GM19025 (cell line): Measurements from ENCODE around the gene PIGV.

Experiments used
- ATAC-seq: cut with Tn5 transposase; IDR thresholded peaks from one replicate; pipeline ENCODE4 v1.9.1; 2021; ENCODE audit warnings: mild to moderate bottlenecking, low read depth, moderate library complexity; ENCODE audit not compliant: unreplicated experiment

PIGV gene

DNA sequence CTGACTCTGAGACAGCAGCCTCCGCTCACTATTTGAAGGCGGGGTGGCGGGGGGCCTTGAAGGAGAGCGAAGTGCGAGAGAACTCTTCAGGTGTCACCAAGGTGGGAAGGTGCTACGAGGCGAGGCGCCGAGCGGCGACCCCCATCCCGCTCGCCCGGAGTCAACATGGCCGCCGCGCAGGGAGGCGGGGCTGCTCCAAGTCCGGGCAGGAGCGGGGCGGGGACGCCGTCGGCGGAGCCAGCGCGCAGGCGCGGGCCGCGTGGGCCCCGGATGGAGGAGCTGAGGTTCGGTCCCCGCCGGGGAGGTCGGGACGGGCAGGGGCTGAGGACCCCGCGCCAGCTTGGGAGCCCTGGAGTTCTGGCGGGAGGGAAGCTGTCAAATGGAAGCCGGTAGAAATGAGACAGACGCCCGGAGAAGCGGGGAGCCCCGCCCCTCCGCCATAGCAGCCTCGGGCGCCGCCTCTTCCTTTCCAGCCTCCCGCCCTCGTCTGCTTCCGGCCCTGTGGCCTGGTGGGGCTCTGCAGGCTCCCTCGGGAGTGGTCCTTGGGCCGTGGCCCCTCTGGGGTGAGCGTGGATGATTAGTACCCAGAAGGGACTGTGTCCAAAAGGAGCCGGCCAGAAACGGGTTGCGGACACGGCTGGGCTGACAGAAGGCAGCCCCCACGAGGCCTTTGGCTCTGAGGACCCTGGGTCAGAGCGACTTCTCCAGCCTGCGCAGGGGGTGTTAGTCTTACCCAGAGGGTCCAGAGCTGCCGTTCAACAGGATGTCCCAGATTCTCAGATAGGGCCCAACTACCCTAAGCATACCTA is at the start of gene PIGV:
Gene PIGV, plus strand, starts transcription at position 245 of the 809 bp plus-strand sequence. CDS start 2,866 bp downstream, outside the sequence.
- ATAC-seq = peak; percentile 61

GRCh38 chr1:26739329-26739914 is 48.3 kb upstream of the PIGV start:
- no peak for ATAC-seq

GRCh38 chr1:26740023-26740634 is 47.6 kb upstream of the PIGV start:
- no peak for ATAC-seq

GRCh38 chr1:26740952-26741351 is 46.8 kb upstream of the PIGV start:
- no peak for ATAC-seq

- no peak for ATAC-seq
These were observed 44.2 kb upstream of the PIGV start for GRCh38 chr1:26743426-26744059.

DNA sequence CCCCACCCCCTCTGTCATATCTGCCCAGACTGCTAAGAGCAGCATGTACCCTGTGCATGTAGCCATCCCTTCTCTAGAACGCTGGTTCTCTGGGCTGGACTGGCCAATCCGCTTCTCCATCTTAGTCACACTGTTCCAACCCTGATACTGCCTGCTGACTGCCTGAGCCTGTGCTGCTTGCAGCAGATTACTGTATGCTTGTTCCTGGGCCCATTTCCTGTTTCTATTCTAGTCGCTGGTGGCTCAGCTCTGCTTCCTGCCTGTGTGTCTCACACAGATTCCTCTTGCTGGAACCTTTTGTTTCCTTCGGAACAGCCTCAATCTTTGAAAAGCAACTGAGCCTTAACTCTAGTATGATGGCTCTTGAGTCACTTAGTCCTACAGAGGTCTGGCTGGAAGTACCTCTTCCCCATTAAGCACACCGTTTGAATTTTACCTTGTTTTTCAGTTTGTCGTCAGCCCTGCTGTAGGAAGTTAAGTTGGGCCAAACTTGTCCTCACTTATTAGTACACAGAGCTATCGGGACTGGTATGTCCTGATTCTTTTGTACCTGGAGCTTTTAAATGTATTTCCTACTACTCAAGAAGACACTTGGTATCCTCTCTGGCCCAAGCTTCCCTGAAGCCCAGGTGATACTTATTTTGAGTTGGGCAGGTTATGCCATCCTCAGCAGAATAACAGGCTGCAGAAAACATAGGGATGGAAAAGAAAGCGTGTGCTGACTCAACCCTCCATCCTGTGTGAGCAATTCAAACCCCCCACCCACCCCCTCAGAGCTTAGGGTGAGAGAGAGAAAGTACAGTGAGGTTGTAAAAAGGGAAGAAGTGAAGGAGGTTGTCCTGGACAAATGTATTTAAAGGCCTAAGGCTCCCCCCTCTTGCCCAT is 43.4 kb upstream of the PIGV start:
- peak; percentile 95 for ATAC-seq

DNA sequence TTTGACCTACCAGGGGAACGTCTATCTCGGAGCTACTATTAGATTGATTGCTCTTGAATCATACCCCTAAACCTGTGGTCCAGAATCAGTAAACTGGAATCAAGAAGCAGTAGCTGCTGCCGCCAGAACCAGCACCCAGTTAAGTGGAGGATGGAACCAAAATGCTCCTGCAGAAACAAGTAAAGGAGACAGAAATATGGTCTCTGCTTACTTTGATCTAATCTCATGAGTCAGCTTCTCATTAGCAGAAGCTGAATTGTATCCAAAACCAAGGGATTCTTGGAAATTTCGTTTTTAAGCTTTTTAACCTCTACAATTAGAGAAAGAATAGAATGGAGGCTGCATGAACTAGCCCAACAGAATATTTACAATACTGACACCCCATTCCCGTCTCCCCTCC is 42.6 kb upstream of the PIGV start:
- ATAC-seq = no peak

DNA sequence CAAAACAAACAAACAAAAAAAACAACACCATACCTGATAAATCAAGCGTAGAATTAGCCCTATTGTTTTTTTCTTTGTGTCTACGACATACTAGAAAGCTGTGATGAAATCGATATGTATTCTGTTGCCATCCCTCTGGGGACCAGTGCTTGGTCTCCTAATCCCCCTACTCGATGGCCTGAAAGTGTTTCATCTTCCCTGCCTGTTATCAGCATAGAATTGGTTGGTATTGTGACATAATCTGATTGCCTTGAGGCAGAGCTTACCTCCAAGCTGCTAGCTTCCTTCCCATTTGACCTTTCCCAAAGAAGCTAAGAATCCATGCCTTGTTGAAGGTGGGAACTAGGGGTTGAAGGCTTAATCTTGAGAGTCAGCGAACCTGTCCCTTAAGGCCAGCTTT is 40.7 kb upstream of the PIGV start:
- ATAC-seq = no peak

- ATAC-seq = no peak
These were observed 39.4 kb upstream of the PIGV start for GRCh38 chr1:26748351-26748750.

DNA sequence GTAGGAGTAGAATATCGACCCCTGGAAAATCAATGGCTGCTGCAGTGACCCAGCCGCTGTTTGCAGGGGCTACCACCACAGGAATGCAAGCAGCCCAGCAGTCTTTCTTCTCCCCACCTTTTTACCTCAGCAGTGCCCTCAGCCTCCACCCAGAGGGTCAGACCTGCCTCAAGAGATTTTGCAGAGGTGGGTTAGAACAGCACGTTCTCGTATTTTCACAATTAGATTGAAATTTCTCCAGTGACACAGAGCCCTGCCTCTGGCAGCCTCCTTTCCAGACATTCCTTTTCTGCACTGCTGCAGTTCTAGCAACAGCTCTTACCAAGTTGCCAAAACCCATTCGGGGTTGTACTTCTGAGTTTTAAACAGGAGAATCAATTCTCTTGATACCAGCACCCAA is 38.3 kb upstream of the PIGV start:
- ATAC-seq = no peak

DNA sequence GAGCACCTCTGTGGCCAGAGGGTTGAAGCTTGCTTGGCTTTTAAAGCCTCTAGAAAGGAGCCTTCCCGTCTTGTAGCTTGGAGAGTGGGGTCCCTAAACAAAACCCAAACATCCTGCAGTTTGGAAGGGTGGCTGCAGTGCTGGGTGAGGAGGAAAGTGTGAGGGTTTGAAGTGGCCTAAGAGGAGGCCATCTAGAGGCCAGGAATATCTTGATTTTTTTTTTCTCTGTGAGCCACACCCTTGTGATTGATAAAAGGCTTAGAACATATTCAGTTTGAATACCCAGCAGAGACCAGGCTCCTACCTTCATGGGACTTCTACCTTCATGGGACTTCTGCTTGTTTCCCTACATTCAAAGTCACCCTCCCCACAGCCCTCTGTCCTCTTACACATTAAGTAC is 37.3 kb upstream of the PIGV start:
- ATAC-seq = no peak

DNA sequence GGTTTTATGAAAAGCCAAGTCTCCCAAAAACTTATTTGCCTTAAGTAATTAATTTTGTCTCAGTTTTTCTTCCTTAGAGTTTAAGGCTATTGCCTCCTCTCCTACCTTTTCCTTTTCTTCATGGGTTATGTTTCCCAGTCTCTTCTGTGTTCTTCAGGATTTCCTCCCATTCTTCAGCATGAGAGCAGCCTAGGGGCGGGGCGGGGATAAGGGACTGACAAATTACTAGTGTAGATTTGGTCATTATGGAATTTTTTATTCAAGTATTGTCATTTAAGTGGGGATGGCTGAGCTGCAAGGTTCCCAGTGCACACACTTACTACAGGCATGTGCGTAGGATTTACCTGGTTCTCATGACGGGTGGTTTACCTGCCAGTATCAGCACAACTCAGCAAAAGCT is 35.2 kb upstream of the PIGV start:
- no peak for ATAC-seq

DNA sequence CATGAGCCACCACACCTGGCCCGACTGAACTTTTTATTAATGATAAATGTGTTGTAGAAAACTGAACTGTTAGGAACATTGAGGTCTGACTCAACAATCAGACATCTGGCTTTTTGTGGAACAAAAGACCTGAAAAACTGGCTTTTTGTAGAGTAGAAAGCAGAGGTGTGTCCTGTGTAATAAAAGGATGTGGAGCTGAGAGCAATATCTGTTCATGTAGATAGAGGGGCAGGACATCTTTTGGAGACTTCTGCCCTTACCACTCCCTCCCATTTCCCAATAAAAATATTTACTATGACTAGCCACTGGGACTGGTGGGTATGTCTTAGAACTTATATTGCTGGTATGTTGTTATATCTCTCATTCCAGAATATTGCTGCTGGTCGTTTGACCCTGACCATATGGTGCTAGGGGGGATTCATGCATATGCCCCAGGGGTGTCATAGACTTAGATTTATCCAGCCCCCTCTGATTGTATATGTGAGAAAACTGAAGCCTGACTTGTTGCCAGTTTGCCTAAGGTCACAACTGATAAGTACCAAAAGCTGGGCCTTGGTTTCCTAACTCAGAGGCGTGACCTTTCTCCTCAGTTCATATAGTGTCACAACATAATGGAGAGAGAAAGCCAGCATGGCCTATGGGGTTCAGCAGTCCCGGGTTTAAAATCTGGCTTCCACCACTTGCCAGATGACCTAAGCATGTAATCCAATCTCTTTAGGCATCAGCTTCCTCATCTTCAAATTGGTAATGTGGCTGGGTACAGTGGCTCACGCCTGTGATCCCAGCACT is 33.5 kb upstream of the PIGV start:
- ATAC-seq = no peak

DNA sequence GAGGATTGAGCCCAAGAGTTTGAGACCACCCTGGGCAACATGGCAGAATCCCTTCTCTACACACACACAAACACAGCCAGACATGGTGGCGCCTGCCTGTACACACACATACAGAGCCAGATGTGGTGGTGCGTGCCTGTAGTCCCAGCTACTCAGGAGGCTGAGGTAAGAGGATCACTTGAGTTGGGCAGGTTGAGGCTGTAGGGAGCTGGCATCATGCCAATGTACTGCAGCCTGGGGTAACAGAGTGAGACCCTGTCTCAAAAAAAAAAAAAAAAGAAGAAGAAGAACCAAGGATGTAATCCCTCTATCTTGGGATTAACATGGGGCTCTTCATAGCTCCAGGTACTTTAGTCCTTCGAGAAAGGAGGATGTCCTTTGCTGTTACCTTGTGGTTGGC is 29.4 kb upstream of the PIGV start:
- no peak for ATAC-seq

DNA sequence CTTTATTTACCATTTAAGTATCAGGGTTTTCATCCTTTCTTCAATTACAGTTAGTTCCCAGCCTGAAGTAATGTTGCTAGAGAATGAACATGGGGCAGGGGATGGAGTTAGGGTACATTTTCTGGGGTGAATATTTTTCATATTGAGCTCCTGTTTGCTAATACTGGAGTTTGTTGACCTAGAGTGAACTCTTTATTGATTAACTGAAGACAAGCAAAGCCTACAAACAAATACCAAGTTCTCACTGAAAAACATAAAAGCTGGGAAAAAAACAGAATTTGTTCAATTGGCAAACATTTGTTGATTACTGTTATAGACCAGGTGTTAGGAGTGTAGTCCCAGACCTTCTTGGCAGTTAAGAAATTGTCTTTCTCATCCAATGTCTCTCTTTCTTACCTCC is 28.2 kb upstream of the PIGV start:
- ATAC-seq = no peak

GRCh38 chr1:26761217-26761616 is 26.5 kb upstream of the PIGV start:
- ATAC-seq = no peak

- no peak for ATAC-seq
These were observed 20.0 kb upstream of the PIGV start for GRCh38 chr1:26767714-26768113.

- ATAC-seq = no peak
These were observed 19.0 kb upstream of the PIGV start for GRCh38 chr1:26768755-26769154.

DNA sequence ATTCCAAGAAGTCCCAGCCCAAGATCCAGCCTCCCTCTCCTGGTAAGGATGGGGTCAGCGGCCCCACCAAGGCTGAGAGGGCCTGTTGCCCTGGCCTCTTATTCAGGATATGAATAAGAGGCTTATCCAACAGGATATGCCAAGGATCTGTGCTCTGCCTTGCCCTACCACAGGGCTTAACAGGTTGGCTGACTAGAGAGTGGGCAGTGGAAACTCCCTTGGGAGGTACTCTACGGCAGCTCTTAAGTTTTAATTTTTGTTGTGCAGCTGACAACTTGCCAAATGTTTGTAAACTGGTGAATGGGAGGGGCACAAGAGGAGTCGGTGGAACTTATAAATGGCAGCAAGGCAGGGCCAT is 16.5 kb upstream of the PIGV start:
- no peak for ATAC-seq
